SKM-1 treated with dmso at 0.1 percent for 144 hours (cell line): ENCODE data around the gene BRI3BP.
"Not testable (repeated sequence)": the region's sequence is repeated elsewhere in the genome, so short reads cannot be mapped to it uniquely, and the experiment has no call there.

ENCODE experiments used
- DNase-seq: peaks from one replicate; lab custom pipeline; 2025; ENCODE audit not compliant: unreplicated experiment; lab: John Stamatoyannopoulos, UW

Gene BRI3BP

GRCh38 chr12:124972211-124972610 is 21.2 kb upstream of the BRI3BP start:
- DNase-seq: no peak

- no peak for DNase-seq
Measured at GRCh38 chr12:124975276-124975675, 18.2 kb upstream of the BRI3BP start.

GRCh38 chr12:124976999-124977398 is 16.4 kb upstream of the BRI3BP start:
- no peak for DNase-seq

GRCh38 chr12:124979568-124979967 is 13.9 kb upstream of the BRI3BP start:
- DNase-seq: no peak

GRCh38 chr12:124980098-124980892 is 13.2 kb upstream of the BRI3BP start:
- DNase-seq: no peak

GRCh38 chr12:124986876-124987275 is 6.6 kb upstream of the BRI3BP start:
- not testable (repeated sequence) for DNase-seq

GRCh38 chr12:124992874-124993625 is 395 bp upstream of the BRI3BP start:
- DNase-seq: peak; percentile 28

GRCh38 chr12:124994437-124994975 is 1.1 kb downstream of the BRI3BP start:
- DNase-seq: peak; percentile 80

- DNase-seq: no peak
Measured at GRCh38 chr12:124995200-124995961, 1.9 kb downstream of the BRI3BP start.

- DNase-seq: no peak
Measured at GRCh38 chr12:124998705-124999104, 5.3 kb downstream of the BRI3BP start.

- DNase-seq: no peak
Measured at GRCh38 chr12:125001636-125002035, 8.2 kb downstream of the BRI3BP start.

- DNase-seq: no peak
Measured at GRCh38 chr12:125003021-125003420, 9.6 kb downstream of the BRI3BP start.

GRCh38 chr12:125004621-125005020 is 11.2 kb downstream of the BRI3BP start:
- no peak for DNase-seq

GRCh38 chr12:125005652-125006051 is 12.2 kb downstream of the BRI3BP start:
- DNase-seq: no peak

- DNase-seq: no peak
Measured at GRCh38 chr12:125006365-125006764, 12.9 kb downstream of the BRI3BP start.

- no peak for DNase-seq
Measured at GRCh38 chr12:125013816-125014442, 20.5 kb downstream of the BRI3BP start.

GRCh38 chr12:125014526-125014925 is 21.1 kb downstream of the BRI3BP start:
- DNase-seq: no peak

- DNase-seq: no peak
Measured at GRCh38 chr12:125015680-125016310, 22.4 kb downstream of the BRI3BP start.

GRCh38 chr12:125017801-125018200 is 24.4 kb downstream of the BRI3BP start:
- no peak for DNase-seq

GRCh38 chr12:125018356-125018755 is 24.9 kb downstream of the BRI3BP start:
- no peak for DNase-seq
